Tibial nerve (tissue), 4 donors: ENCODE measurements around the gene FOXI1.

Source experiments
- EP300 ChIP-seq, 2 donors: sonication (generic); formaldehyde crosslinking; IDR thresholded peaks; one replicate each; pipeline ENCODE4 v1.6.1; 2017; ENCODE audit warnings: antibody characterized with exemption in 2 of 2, mild to moderate bottlenecking in 1 of 2
- POLR2A ChIP-seq, 2 donors: fragments of 450-650 bp; IDR thresholded peaks; one replicate each; pipeline ENCODE4 v1.6.1; 2017; ENCODE audit warnings: antibody characterized with exemption in 2 of 2, mild to moderate bottlenecking in 2 of 2, moderate library complexity in 2 of 2
- TF ChIP-seq, protein P1 (sequence below), 5 experiments: fragments of 200-600 bp in 3 of 5; fragments of 450-650 bp in 2 of 5; sonication (generic) in 3 of 5; IDR thresholded peaks; one replicate each; pipeline ENCODE4 v1.5.1; 2016 to 2019; ENCODE audit warnings: antibody characterized with exemption in 5 of 5, mild to moderate bottlenecking in 3 of 5, moderate library complexity in 2 of 5

DNA sequence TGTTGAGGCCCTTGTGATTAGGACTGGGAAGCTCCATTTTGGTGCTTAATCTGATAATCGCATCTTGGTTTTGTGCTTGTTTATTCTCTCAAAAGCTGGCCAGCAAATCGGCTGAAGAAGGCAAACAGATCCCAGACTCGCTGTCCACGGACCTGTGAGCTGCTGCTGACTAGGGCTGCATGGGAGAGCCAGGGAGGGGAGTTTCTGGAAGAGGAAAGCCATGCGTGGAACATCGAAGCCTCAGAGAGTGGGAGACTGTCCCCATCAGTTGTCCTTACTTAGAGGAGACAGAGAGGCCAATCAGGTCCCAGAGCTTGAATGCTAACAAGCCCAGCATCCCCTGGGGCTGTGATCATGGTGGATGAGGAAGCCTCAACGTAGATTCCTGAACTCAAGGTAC lies 23.0 kb upstream of the FOXI1 start:
- TF ChIP-seq POLR2A (IDR thresholded peaks at IDR 0.05) (no peak), EP300 (IDR thresholded peaks at IDR 0.05) (no peak)
- TF ChIP-seq, protein P1, sequence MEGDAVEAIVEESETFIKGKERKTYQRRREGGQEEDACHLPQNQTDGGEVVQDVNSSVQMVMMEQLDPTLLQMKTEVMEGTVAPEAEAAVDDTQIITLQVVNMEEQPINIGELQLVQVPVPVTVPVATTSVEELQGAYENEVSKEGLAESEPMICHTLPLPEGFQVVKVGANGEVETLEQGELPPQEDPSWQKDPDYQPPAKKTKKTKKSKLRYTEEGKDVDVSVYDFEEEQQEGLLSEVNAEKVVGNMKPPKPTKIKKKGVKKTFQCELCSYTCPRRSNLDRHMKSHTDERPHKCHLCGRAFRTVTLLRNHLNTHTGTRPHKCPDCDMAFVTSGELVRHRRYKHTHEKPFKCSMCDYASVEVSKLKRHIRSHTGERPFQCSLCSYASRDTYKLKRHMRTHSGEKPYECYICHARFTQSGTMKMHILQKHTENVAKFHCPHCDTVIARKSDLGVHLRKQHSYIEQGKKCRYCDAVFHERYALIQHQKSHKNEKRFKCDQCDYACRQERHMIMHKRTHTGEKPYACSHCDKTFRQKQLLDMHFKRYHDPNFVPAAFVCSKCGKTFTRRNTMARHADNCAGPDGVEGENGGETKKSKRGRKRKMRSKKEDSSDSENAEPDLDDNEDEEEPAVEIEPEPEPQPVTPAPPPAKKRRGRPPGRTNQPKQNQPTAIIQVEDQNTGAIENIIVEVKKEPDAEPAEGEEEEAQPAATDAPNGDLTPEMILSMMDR (IDR thresholded peaks at IDR 0.05): no peak
